Vagina (tissue), 2 donors: Measurements from ENCODE around the gene TEKT3.

Experiments
- POLR2A ChIP-seq, 2 donors: fragments of 450-650 bp; IDR thresholded peaks; one replicate each; pipeline ENCODE4 v1.6.1; 2017; ENCODE audit warnings: antibody characterized with exemption in 2 of 2, mild to moderate bottlenecking in 2 of 2, moderate library complexity in 2 of 2
- POLR2AphosphoS5 ChIP-seq, 2 donors: sonication (generic); formaldehyde crosslinking; IDR thresholded peaks; one replicate each; pipeline ENCODE4 v1.9.0; 2017; ENCODE audit warnings: antibody characterized with exemption in 2 of 2, mild to moderate bottlenecking in 2 of 2, low read depth in 1 of 2; ENCODE audit not compliant: insufficient read depth in 1 of 2
- TF ChIP-seq, protein P1 (sequence below), 3 experiments: fragments of 450-650 bp in 2 of 3; fragments of 200-600 bp in 1 of 3; sonication (generic) in 1 of 3; IDR thresholded peaks; one replicate each; pipeline ENCODE4 v1.5.1; 2017 to 2019; ENCODE audit warnings: antibody characterized with exemption in 3 of 3, mild to moderate bottlenecking in 2 of 3, moderate library complexity in 2 of 3

DNA sequence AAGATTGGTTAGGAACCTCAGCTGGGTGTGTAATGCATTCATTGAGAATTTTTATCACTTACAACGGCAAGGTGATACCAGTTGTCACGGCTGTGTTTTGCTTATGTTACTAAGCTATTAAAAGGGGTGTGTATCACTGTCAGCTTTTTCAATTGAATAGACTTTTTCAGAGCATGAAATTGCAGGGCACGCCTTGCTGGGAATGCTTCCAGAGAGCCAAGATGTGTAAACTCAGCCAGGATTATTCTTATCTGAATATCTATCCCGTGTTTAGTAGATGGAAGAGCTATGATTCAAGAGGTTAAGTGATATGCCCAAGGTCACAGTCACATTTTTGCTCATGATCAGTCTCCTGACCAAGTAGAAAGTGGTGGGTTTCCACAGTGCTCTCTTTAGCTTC lies 6.6 kb upstream of the TEKT3 start:
- no peak for TF ChIP-seq POLR2A (IDR thresholded peaks at IDR 0.05)
- TF ChIP-seq, protein P1, sequence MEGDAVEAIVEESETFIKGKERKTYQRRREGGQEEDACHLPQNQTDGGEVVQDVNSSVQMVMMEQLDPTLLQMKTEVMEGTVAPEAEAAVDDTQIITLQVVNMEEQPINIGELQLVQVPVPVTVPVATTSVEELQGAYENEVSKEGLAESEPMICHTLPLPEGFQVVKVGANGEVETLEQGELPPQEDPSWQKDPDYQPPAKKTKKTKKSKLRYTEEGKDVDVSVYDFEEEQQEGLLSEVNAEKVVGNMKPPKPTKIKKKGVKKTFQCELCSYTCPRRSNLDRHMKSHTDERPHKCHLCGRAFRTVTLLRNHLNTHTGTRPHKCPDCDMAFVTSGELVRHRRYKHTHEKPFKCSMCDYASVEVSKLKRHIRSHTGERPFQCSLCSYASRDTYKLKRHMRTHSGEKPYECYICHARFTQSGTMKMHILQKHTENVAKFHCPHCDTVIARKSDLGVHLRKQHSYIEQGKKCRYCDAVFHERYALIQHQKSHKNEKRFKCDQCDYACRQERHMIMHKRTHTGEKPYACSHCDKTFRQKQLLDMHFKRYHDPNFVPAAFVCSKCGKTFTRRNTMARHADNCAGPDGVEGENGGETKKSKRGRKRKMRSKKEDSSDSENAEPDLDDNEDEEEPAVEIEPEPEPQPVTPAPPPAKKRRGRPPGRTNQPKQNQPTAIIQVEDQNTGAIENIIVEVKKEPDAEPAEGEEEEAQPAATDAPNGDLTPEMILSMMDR (IDR thresholded peaks at IDR 0.05): no peak
- no peak for TF ChIP-seq POLR2AphosphoS5 (IDR thresholded peaks at IDR 0.05; ENCODE audit: insufficient read depth in 1 of 2, low read depth in 1 of 2)
